GM12878 (cell line): ENCODE measurements around the gene GPR75.

ENCODE experiments used
- EZH2 ChIP-seq: IDR thresholded peaks from 2 replicates; pipeline ENCODE4 v1.6.1; 2012; ENCODE audit warnings: low read depth, mild to moderate bottlenecking, control low read depth, inconsistent platforms, low read length, borderline replicate concordance; ENCODE audit not compliant: control insufficient read depth
- RAD21 ChIP-seq: IDR thresholded peaks from 2 replicates; pipeline ENCODE4 v1.6.1; 2011; ENCODE audit warnings: mild to moderate bottlenecking, low read depth, low read length, moderate library complexity; ENCODE audit not compliant: insufficient read depth
- RFX5 ChIP-seq: IDR thresholded peaks from 2 replicates; pipeline ENCODE4 v1.6.1; 2011; ENCODE audit warnings: low read depth, low read length, improper control_type of control experiment
- TAF1 ChIP-seq: IDR thresholded peaks from 2 replicates; pipeline ENCODE4 v1.6.1; 2011; ENCODE audit warnings: mild to moderate bottlenecking, low read depth, low read length, borderline replicate concordance
- YY1 ChIP-seq: IDR thresholded peaks from 2 replicates; pipeline ENCODE4 v1.6.1; 2011; ENCODE audit warnings: low read depth, mild to moderate bottlenecking, low read length
- TF ChIP-seq, protein P1 (sequence below), 3 experiments: IDR thresholded peaks in 2 of 3; conservative IDR thresholded peaks in 1 of 3; 2 replicates each; pipeline ENCODE4 v1.5.1; 2011; ENCODE audit warnings: low read depth in 3 of 3, low read length in 3 of 3, mild to moderate bottlenecking in 3 of 3, control low read depth in 2 of 3, moderate library complexity in 2 of 3, inconsistent platforms in 1 of 3, mixed read lengths in 1 of 3; ENCODE audit not compliant: control insufficient read depth in 2 of 3, insufficient read depth in 1 of 3; ENCODE audit errors: extremely low read depth in 1 of 3
- TF ChIP-seq, protein P2 (sequence below): fragments of 450-650 bp; IDR thresholded peaks from 2 replicates; pipeline ENCODE4 v1.6.1; 2017; ENCODE audit warnings: mild to moderate bottlenecking, moderate library complexity
- TF ChIP-seq, protein P3 (sequence below): IDR thresholded peaks from 2 replicates; pipeline ENCODE4 v1.6.1; 2011; ENCODE audit warnings: low read depth, low read length, improper control_type of control experiment, borderline replicate concordance

DNA sequence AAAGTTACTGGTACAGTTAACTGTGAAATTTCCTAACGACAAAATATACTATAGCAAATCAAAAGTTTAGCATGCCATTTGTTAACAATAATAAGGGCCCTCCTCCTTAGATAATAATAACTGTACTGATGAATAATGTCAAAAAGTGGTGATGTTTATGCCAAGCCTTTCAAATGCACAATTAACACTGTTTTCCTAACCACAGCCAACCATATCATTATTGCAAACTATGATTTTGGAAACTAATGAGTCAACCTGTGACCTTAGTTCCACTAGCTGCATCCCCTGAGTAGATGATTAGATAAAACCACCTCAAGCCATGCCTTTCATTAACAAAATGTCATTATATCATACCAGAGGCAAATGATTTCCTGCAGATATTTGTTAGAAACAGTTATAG lies 25.1 kb upstream of the GPR75 start:
- TF ChIP-seq EZH2 (no peak), RFX5 (no peak), YY1 (no peak), RAD21 (no peak), TAF1 (no peak)
- TF ChIP-seq, protein P1, sequence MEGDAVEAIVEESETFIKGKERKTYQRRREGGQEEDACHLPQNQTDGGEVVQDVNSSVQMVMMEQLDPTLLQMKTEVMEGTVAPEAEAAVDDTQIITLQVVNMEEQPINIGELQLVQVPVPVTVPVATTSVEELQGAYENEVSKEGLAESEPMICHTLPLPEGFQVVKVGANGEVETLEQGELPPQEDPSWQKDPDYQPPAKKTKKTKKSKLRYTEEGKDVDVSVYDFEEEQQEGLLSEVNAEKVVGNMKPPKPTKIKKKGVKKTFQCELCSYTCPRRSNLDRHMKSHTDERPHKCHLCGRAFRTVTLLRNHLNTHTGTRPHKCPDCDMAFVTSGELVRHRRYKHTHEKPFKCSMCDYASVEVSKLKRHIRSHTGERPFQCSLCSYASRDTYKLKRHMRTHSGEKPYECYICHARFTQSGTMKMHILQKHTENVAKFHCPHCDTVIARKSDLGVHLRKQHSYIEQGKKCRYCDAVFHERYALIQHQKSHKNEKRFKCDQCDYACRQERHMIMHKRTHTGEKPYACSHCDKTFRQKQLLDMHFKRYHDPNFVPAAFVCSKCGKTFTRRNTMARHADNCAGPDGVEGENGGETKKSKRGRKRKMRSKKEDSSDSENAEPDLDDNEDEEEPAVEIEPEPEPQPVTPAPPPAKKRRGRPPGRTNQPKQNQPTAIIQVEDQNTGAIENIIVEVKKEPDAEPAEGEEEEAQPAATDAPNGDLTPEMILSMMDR (IDR thresholded peaks at IDR 0.05 in 2 of 3, conservative IDR thresholded peaks at IDR 0.05 in 1 of 3; ENCODE audit: control insufficient read depth in 2 of 3, extremely low read depth in 1 of 3, insufficient read depth in 1 of 3, low read depth in 3 of 3, low read length in 3 of 3) = no peak
- TF ChIP-seq, protein P2, sequence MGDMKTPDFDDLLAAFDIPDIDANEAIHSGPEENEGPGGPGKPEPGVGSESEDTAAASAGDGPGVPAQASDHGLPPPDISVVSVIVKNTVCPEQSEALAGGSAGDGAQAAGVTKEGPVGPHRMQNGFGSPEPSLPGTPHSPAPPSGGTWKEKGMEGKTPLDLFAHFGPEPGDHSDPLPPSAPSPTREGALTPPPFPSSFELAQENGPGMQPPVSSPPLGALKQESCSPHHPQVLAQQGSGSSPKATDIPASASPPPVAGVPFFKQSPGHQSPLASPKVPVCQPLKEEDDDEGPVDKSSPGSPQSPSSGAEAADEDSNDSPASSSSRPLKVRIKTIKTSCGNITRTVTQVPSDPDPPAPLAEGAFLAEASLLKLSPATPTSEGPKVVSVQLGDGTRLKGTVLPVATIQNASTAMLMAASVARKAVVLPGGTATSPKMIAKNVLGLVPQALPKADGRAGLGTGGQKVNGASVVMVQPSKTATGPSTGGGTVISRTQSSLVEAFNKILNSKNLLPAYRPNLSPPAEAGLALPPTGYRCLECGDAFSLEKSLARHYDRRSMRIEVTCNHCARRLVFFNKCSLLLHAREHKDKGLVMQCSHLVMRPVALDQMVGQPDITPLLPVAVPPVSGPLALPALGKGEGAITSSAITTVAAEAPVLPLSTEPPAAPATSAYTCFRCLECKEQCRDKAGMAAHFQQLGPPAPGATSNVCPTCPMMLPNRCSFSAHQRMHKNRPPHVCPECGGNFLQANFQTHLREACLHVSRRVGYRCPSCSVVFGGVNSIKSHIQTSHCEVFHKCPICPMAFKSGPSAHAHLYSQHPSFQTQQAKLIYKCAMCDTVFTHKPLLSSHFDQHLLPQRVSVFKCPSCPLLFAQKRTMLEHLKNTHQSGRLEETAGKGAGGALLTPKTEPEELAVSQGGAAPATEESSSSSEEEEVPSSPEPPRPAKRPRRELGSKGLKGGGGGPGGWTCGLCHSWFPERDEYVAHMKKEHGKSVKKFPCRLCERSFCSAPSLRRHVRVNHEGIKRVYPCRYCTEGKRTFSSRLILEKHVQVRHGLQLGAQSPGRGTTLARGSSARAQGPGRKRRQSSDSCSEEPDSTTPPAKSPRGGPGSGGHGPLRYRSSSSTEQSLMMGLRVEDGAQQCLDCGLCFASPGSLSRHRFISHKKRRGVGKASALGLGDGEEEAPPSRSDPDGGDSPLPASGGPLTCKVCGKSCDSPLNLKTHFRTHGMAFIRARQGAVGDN = no peak
- TF ChIP-seq, protein P3, sequence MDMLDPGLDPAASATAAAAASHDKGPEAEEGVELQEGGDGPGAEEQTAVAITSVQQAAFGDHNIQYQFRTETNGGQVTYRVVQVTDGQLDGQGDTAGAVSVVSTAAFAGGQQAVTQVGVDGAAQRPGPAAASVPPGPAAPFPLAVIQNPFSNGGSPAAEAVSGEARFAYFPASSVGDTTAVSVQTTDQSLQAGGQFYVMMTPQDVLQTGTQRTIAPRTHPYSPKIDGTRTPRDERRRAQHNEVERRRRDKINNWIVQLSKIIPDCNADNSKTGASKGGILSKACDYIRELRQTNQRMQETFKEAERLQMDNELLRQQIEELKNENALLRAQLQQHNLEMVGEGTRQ = no peak
